Measurements from ENCODE around the gene CCR3.

The CCR3 gene

GRCh38 chr3:46221938-46222337 is 20.3 kb upstream of the CCR3 start:
- no peak for DNase-seq

GRCh38 chr3:46222435-46223161 is 19.7 kb upstream of the CCR3 start:
- no peak for DNase-seq

- no peak for DNase-seq
These were observed 13.7 kb upstream of the CCR3 start for GRCh38 chr3:46228260-46229242.

- DNase-seq, result no peak
These were observed 10.9 kb upstream of the CCR3 start for GRCh38 chr3:46231323-46231722.

GRCh38 chr3:46233194-46233593 is 9.1 kb upstream of the CCR3 start:
- DNase-seq, result no peak

GRCh38 chr3:46235425-46235824 is 6.8 kb upstream of the CCR3 start:
- no peak for DNase-seq

GRCh38 chr3:46236294-46237054 is 5.8 kb upstream of the CCR3 start:
- no peak for DNase-seq

- no peak for DNase-seq
These were observed 3.9 kb upstream of the CCR3 start for GRCh38 chr3:46238386-46238785.

GRCh38 chr3:46239301-46239938 is 2.8 kb upstream of the CCR3 start:
- DNase-seq, result no peak

GRCh38 chr3:46239952-46240351 is 2.3 kb upstream of the CCR3 start:
- no peak for DNase-seq

- DNase-seq, result no peak
These were observed 1.3 kb downstream of the CCR3 start for GRCh38 chr3:46243560-46243959.

- DNase-seq, result no peak
These were observed 2.9 kb downstream of the CCR3 start for GRCh38 chr3:46245146-46245545.

GRCh38 chr3:46252980-46253379 is 10.7 kb downstream of the CCR3 start:
- no peak for DNase-seq

GRCh38 chr3:46258525-46258924 is 16.3 kb downstream of the CCR3 start:
- no peak for DNase-seq

GRCh38 chr3:46261926-46262594 is 19.8 kb downstream of the CCR3 start:
- DNase-seq, result no peak

- DNase-seq, result no peak
These were observed 21.7 kb downstream of the CCR3 start for GRCh38 chr3:46264002-46264401.

GRCh38 chr3:46266598-46266997 is 24.3 kb downstream of the CCR3 start:
- DNase-seq, result no peak

GRCh38 chr3:46269556-46269955 is 27.3 kb downstream of the CCR3 start:
- no peak for DNase-seq

- DNase-seq, result no peak
These were observed 28.2 kb downstream of the CCR3 start for GRCh38 chr3:46270474-46270873.

- DNase-seq, result no peak
These were observed 29.0 kb downstream of the CCR3 start for GRCh38 chr3:46271209-46271745.

- no peak for DNase-seq
These were observed 29.8 kb downstream of the CCR3 start for GRCh38 chr3:46272028-46272451.

Data from stimulated activated CD4-positive, alpha-beta T cell treated with anti-CD3 and anti-CD28 coated beads, Interleukin-12 subunit alpha, Interleukin-12 subunit beta, amount 100 ng/mL, for 4 hours (primary cell).